IMR-90 (cell line): ENCODE measurements around the gene VCL.

Experiments
- BHLHE40 ChIP-seq: fragments of 150-350 bp; IDR thresholded peaks from 2 replicates; pipeline ENCODE4 v1.6.1; 2016; ENCODE audit warnings: mild to moderate bottlenecking, low read depth, low read length
- CEBPB ChIP-seq: IDR thresholded peaks from 2 replicates; pipeline ENCODE4 v1.6.1; 2012; ENCODE audit warnings: low read depth, low read length, improper control_type of control experiment
- CHD1 ChIP-seq: IDR thresholded peaks from 2 replicates; pipeline ENCODE4 v1.6.1; 2012; ENCODE audit warnings: low read depth, low read length, improper control_type of control experiment
- MXI1 ChIP-seq: IDR thresholded peaks from 2 replicates; pipeline ENCODE4 v1.6.1; 2012; ENCODE audit warnings: low read depth, mild to moderate bottlenecking, low read length, moderate library complexity, borderline replicate concordance
- POLR2A ChIP-seq: IDR thresholded peaks from 2 replicates; pipeline ENCODE4 v1.6.1; 2012; ENCODE audit warnings: mild to moderate bottlenecking, low read depth, low read length
- RCOR1 ChIP-seq: IDR thresholded peaks from 2 replicates; pipeline ENCODE4 v1.6.1; 2012; ENCODE audit warnings: mild to moderate bottlenecking, low read length, improper control_type of control experiment; ENCODE audit not compliant: insufficient replicate concordance
- RFX5 ChIP-seq: IDR thresholded peaks from 2 replicates; pipeline ENCODE4 v1.8.0; 2012; ENCODE audit warnings: low read depth, mild to moderate bottlenecking, low read length, moderate library complexity
- SMC3 ChIP-seq: fragments of 150-350 bp; IDR thresholded peaks from 2 replicates; pipeline ENCODE4 v1.6.1; 2016; ENCODE audit warnings: low read depth, mild to moderate bottlenecking, antibody characterized with exemption, low read length, moderate library complexity
- TF ChIP-seq, protein P1 (sequence below): conservative IDR thresholded peaks from 2 replicates; pipeline ENCODE4 v1.5.1; 2012; ENCODE audit warnings: mild to moderate bottlenecking, low read depth, low read length, improper control_type of control experiment
- TF ChIP-seq, protein P2 (sequence below): fragments of 150-350 bp; IDR thresholded peaks from 2 replicates; pipeline ENCODE4 v1.6.1; 2017; ENCODE audit warnings: mild to moderate bottlenecking, antibody characterized with exemption, low read length, low read depth
- TF ChIP-seq, protein P3 (sequence below): fragments of 150-350 bp; IDR thresholded peaks from 2 replicates; pipeline ENCODE4 v1.6.1; 2016; ENCODE audit warnings: low read depth, mild to moderate bottlenecking, low read length, moderate library complexity, borderline replicate concordance

DNA sequence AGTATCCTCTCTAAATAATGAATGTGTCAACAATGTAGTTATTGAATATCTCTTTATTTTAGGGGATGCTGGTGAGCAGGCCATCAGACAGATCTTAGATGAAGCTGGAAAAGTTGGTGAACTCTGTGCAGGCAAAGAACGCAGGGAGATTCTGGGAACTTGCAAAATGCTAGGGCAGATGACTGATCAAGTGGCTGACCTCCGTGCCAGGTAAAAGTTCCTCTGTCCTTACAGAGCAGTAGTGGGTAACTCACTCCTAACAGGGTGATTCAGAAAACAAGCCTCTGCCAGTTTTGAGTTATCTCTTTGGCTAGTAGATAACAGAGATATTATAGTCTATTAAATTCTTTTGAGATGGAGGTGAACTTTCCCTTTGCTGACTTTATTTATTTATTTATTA lies 85.4 kb downstream of the VCL start:
- TF ChIP-seq, protein P1, sequence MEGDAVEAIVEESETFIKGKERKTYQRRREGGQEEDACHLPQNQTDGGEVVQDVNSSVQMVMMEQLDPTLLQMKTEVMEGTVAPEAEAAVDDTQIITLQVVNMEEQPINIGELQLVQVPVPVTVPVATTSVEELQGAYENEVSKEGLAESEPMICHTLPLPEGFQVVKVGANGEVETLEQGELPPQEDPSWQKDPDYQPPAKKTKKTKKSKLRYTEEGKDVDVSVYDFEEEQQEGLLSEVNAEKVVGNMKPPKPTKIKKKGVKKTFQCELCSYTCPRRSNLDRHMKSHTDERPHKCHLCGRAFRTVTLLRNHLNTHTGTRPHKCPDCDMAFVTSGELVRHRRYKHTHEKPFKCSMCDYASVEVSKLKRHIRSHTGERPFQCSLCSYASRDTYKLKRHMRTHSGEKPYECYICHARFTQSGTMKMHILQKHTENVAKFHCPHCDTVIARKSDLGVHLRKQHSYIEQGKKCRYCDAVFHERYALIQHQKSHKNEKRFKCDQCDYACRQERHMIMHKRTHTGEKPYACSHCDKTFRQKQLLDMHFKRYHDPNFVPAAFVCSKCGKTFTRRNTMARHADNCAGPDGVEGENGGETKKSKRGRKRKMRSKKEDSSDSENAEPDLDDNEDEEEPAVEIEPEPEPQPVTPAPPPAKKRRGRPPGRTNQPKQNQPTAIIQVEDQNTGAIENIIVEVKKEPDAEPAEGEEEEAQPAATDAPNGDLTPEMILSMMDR, result no peak
- TF ChIP-seq POLR2A (no peak), SMC3 (no peak), CEBPB (no peak), RCOR1 (no peak), RFX5 (no peak), MXI1 (no peak), CHD1 (no peak), BHLHE40 (no peak)
- TF ChIP-seq, protein P2, sequence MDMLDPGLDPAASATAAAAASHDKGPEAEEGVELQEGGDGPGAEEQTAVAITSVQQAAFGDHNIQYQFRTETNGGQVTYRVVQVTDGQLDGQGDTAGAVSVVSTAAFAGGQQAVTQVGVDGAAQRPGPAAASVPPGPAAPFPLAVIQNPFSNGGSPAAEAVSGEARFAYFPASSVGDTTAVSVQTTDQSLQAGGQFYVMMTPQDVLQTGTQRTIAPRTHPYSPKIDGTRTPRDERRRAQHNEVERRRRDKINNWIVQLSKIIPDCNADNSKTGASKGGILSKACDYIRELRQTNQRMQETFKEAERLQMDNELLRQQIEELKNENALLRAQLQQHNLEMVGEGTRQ, result no peak
- TF ChIP-seq, protein P3, sequence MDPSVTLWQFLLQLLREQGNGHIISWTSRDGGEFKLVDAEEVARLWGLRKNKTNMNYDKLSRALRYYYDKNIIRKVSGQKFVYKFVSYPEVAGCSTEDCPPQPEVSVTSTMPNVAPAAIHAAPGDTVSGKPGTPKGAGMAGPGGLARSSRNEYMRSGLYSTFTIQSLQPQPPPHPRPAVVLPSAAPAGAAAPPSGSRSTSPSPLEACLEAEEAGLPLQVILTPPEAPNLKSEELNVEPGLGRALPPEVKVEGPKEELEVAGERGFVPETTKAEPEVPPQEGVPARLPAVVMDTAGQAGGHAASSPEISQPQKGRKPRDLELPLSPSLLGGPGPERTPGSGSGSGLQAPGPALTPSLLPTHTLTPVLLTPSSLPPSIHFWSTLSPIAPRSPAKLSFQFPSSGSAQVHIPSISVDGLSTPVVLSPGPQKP, result no peak
